GM23248 (cell line): ENCODE results near the gene ZBTB46. TPM values are rescaled to one million over a fixed set of nuclear protein-coding genes. Genes with fewer than 3 reads are reported as not detected.

Source experiments
- DNase-seq: peaks from one replicate; pipeline ENCODE4 v3.0.0-alpha.2; 2015
- H2AFZ ChIP-seq: fragments of 200-600 bp; sonication (generic); 2 replicates; pipeline ENCODE4 v1.6.1; 2016; ENCODE audit warnings: antibody characterized with exemption
- H3F3A ChIP-seq: fragments of 200-600 bp; sonication (generic); 2 replicates; pipeline ENCODE4 v1.6.1; 2016; ENCODE audit warnings: mild to moderate bottlenecking, antibody characterized with exemption, mixed run types; ENCODE audit not compliant: insufficient read depth
- H3K27ac ChIP-seq: fragments of 200-600 bp; sonication (generic); 2 replicates; pipeline ENCODE4 v1.5.1; 2016; ENCODE audit warnings: mild to moderate bottlenecking
- H3K27me3 ChIP-seq: fragments of 200-600 bp; sonication (generic); replicated peaks from 2 replicates; pipeline ENCODE4 v1.6.1; 2016; ENCODE audit warnings: mild to moderate bottlenecking; ENCODE audit not compliant: insufficient read depth
- H3K36me3 ChIP-seq: fragments of 200-600 bp; sonication (generic); 2 replicates; pipeline ENCODE4 v1.6.1; 2016; ENCODE audit warnings: low read depth, mild to moderate bottlenecking
- H3K4me1 ChIP-seq: fragments of 200-600 bp; sonication (generic); 2 replicates; pipeline ENCODE4 v1.6.1; 2016; ENCODE audit warnings: mild to moderate bottlenecking; ENCODE audit not compliant: insufficient read depth
- H3K4me2 ChIP-seq: fragments of 200-600 bp; sonication (generic); one replicate; pipeline ENCODE4 v1.6.1; 2016; ENCODE audit warnings: mild to moderate bottlenecking; ENCODE audit not compliant: unreplicated experiment
- H3K4me3 ChIP-seq: fragments of 200-600 bp; sonication (generic); 2 replicates; pipeline ENCODE4 v1.5.1; 2016; ENCODE audit warnings: mild to moderate bottlenecking
- H3K79me2 ChIP-seq: fragments of 200-600 bp; sonication (generic); 2 replicates; pipeline ENCODE4 v1.6.1; 2016; ENCODE audit warnings: mild to moderate bottlenecking; ENCODE audit not compliant: insufficient read depth
- H3K9ac ChIP-seq: fragments of 200-600 bp; sonication (generic); 2 replicates; pipeline ENCODE4 v1.6.1; 2016; ENCODE audit warnings: mild to moderate bottlenecking
- H3K9me2 ChIP-seq: fragments of 200-600 bp; sonication (generic); 2 replicates; pipeline ENCODE4 v1.6.1; 2016; ENCODE audit warnings: mixed run types, mild to moderate bottlenecking, moderate library complexity; ENCODE audit not compliant: insufficient read depth
- H3K9me3 ChIP-seq: fragments of 200-600 bp; sonication (generic); one replicate; pipeline ENCODE4 v1.6.1; 2017; ENCODE audit warnings: low read depth
- H4K20me1 ChIP-seq: fragments of 200-600 bp; sonication (generic); 2 replicates; pipeline ENCODE4 v1.6.0; 2016; ENCODE audit not compliant: insufficient read depth
- EZH2 ChIP-seq: fragments of 200-600 bp; sonication (generic); IDR thresholded peaks from 2 replicates; pipeline ENCODE4 v1.6.1; 2018; ENCODE audit warnings: antibody characterized with exemption, mild to moderate bottlenecking; ENCODE audit not compliant: insufficient read depth, poor library complexity, severe bottlenecking
- EZH2phosphoT487 ChIP-seq: fragments of 200-600 bp; sonication (generic); IDR thresholded peaks from 2 replicates; pipeline ENCODE4 v1.6.1; 2018; ENCODE audit warnings: antibody characterized with exemption, moderate library complexity, mild to moderate bottlenecking, low read depth; ENCODE audit not compliant: insufficient read depth
- WGBS, 2 experiments: methylation state at CpG; one replicate each; pipeline ENCODE4 v1.1.6; 2015 to 2017; ENCODE audit warnings: low lambda C conversion rate in 2 of 2, low coverage in 1 of 2; ENCODE audit errors: missing lambda C conversion rate in 2 of 2; 5-methylcytosine and 5-hydroxymethylcytosine counted together
- in situ Hi-C: fragments of 300-500 bp; cut with MboI; formaldehyde crosslinking; loops from 2 replicates; pipeline ENCODE4 v1.15.0; 2020
- polyA plus RNA-seq: library from polyadenylated mRNA; unstranded; fragments of >200 nt; fragmentation: Nextera tagmentation; extraction: Ambion mirVana; gene quantifications from 2 replicates; pipeline ENCODE4 v1.2.1, GENCODE V29; 2016
- total RNA-seq: library from RNA; depleted of rRNA; stranded (reverse); fragments of >200 nt; shearing (Covaris generic); gene quantifications from 2 replicates; pipeline ENCODE4 v1.2.3, GENCODE V29; 2014

ZBTB46 gene
- total and polyA plus RNA-seq, 2 experiments from 2014 or later, result 0.33 to 1.9 TPM

DNA sequence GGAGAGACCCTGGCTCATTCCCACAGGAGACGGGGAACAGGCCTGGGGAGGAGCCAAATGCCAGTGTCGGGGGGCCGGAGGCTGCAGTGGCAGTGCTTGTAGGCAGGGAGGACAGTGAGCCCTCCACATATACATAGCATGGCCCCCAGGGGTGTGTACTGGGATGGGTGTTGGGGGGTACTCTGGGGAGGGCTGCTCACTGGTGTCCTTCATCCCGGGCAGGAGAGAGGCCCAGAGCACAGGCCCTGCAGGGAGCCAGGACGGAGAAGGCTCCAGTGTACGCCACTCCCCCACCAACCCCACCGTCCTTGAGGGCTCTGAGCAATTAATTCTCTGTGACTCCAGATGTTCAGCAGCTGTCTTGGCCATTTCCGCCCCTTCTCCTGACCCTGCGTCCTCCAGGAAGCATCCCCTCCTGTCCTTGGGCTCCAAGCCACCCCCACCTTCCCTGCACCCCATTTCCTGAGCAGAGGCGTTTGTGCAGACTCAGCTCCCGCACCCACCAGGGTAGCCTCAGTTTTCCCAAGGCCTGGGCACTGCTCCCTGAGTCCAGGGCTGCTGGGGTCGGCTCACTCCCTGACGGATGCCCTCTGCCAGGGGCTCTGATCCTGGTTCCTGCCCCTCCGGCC lies 26.8 kb upstream of the ZBTB46 start:
- in situ Hi-C loops, result no loop called here
- Histone ChIP-seq H3K36me3 (no peaks in the 10 kb centered on the region), H4K20me1 (no peaks in the 10 kb centered on the region), H2AFZ (no peak overlapping the region), H3K4me1 (peaks cover 10% of the 10 kb centered on the region), H3K79me2 (no peaks in the 10 kb centered on the region), H3F3A (no peaks in the 10 kb centered on the region; the same call in 1 of the 2 replicates), H3K9me2 (no peaks in the 10 kb centered on the region), H3K27ac (no peak overlapping the region), H3K27me3 (peaks cover 10% of the 10 kb centered on the region; the same call in 1 of the 2 replicates), H3K4me3 (no peak overlapping the region), H3K9ac (no peak overlapping the region), H3K4me2 (no peak overlapping the region), H3K9me3 (no peaks in the 10 kb centered on the region)
- 9 to 18% methylated on average over 10 to 14 of the region's 14 CpGs for WGBS, 2 experiments
- no peak for TF ChIP-seq EZH2phosphoT487
- no peak for TF ChIP-seq EZH2
- DNase-seq, result peak; percentile 19

DNA sequence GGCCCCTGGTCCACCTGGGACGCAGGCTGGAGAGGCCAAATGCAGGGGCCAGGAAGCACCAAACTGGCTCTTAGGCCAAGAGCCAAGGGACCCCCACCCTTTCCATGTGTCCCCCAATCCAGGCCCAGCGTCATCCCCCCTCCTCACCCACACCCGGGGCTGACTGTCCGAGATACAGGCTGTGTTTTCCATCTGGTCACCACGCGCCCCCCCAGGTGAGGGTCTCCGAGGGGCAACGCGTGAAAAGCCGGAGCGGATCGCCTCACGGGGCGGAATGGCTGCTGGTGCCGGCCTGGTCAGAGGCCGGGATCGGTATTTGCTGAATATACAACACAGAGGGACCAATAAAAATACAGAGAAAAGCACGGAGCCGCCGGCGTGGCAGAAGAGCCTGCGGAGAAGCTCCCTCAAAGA lies 25.0 kb upstream of the ZBTB46 start:
- H3K4me1 ChIP-seq, result peaks cover 10% of the 10 kb centered on the region
- H3K9ac ChIP-seq, result no peak overlapping the region
- no peak overlapping the region for H3K27ac ChIP-seq
- H3K4me3 ChIP-seq, result no peak overlapping the region
- H3F3A ChIP-seq, result no peaks in the 10 kb centered on the region; the same call in 1 of the 2 replicates
- TF ChIP-seq EZH2phosphoT487 (no peak), EZH2 (no peak)
- no peaks in the 10 kb centered on the region for H3K9me3 ChIP-seq
- no peak overlapping the region for H2AFZ ChIP-seq
- 15 to 19% methylated on average over 22 of the region's 22 CpGs for WGBS, 2 experiments
- H3K36me3 ChIP-seq, result no peaks in the 10 kb centered on the region
- no peak overlapping the region for H3K4me2 ChIP-seq
- no peak for DNase-seq
- H3K27me3 ChIP-seq, result peaks cover 10% of the 10 kb centered on the region; the same call in 1 of the 2 replicates
- no peaks in the 10 kb centered on the region for H4K20me1 ChIP-seq
- H3K9me2 ChIP-seq, result no peaks in the 10 kb centered on the region
- H3K79me2 ChIP-seq, result no peaks in the 10 kb centered on the region
- in situ Hi-C loops, result no loop called here

DNA sequence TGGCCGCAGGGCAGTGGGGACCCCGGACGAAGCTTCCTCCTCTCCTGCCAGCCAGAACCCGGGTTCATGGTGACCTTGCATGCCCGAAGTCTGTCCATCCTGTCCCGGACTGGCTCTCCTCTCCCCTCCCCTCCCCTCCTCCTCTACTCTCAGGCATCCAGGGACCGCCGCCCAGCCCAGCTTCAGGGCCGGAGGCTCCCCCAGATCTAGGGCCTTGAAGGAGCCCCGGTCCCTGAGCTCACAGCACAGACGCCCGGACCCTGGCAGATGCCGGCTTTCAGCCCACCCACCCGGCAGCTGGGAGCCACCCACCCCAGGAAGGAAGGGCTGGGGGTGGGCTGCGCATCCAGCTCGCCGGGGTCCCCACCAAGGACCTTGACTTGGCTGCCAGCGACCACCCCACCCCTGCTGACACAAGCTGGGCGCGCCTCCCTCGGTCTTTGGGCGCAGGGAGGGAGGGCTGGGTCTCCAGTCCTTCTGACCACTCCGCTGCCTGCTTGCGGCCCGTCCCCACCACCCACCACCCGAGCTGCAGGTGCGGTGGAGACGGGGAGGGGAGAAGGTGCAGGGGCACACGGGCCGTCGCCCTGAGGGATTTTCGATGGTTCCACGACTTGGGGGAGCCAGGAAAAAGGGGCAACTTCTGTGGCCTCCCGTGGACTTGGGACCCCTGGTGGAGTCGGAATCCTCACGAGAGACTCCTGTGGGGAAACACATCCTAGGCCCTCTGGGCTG lies 24.5 kb upstream of the ZBTB46 start:
- TF ChIP-seq EZH2 (peak; percentile 43), EZH2phosphoT487 (no peak)
- Histone ChIP-seq H3K9me2 (no peaks in the 10 kb centered on the region), H3K79me2 (no peaks in the 10 kb centered on the region), H3K27me3 (peaks cover 10% of the 10 kb centered on the region; the same call in 1 of the 2 replicates), H3K9ac (no peak overlapping the region), H2AFZ (no peak overlapping the region), H4K20me1 (no peaks in the 10 kb centered on the region), H3K4me2 (peak overlapping the region; percentile 56), H3K4me1 (peaks cover 10% of the 10 kb centered on the region), H3K9me3 (no peaks in the 10 kb centered on the region), H3K27ac (no peak overlapping the region), H3K36me3 (no peaks in the 10 kb centered on the region), H3K4me3 (peak overlapping the region; percentile 47), H3F3A (no peaks in the 10 kb centered on the region; the same call in 1 of the 2 replicates)
- 6 to 11% methylated on average over 17 to 33 of the region's 36 CpGs for WGBS, 2 experiments
- peak; percentile 22 for DNase-seq
- in situ Hi-C loops, result no loop called here

DNA sequence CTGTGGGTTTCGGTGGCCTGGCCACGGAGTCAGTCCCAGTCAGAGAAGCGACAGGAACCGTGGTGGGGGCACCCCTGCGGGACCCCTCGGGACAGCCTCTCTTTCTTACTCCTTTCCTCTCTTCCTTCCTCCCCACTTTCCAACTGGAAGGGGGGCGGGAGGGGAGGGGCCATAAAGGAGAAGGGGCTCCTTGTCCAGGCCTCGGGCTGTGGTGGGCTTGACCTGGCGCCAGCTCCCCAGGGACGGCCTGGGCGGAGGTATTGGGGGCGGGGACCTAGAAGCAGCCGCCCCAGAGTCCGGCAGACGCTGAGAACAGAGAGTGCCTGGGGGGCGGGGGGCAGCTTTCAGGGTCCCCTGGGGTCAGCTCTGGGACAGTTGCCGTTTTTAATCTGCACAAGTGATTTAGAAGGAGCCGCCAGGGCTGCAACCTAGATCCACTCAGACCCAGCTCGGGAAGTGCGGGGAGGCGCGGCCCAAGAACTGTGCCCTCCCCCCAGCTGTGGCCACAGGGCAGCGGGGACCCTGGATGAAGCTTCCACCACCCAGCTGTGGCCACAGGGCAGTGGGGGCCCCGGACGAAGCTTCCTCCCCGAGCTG lies 23.8 kb upstream of the ZBTB46 start:
- H2AFZ ChIP-seq, result no peak overlapping the region
- H3K27me3 ChIP-seq, result peaks cover 10% of the 10 kb centered on the region; the same call in 1 of the 2 replicates
- H3K27ac ChIP-seq, result no peak overlapping the region
- H3K4me1 ChIP-seq, result peaks cover 10% of the 10 kb centered on the region
- WGBS, 2 experiments, result 2 to 3% methylated on average over 12 to 26 of the region's 26 CpGs
- H4K20me1 ChIP-seq, result no peaks in the 10 kb centered on the region
- no peaks in the 10 kb centered on the region; the same call in 1 of the 2 replicates for H3F3A ChIP-seq
- peak overlapping the region; percentile 56 for H3K4me2 ChIP-seq
- peak overlapping the region; percentile 47 for H3K4me3 ChIP-seq
- no peaks in the 10 kb centered on the region for H3K9me2 ChIP-seq
- H3K36me3 ChIP-seq, result no peaks in the 10 kb centered on the region
- no peaks in the 10 kb centered on the region for H3K79me2 ChIP-seq
- in situ Hi-C loops, result no loop called here
- TF ChIP-seq EZH2 (no peak), EZH2phosphoT487 (no peak)
- DNase-seq, result peak; percentile 41
- H3K9ac ChIP-seq, result no peak overlapping the region
- no peaks in the 10 kb centered on the region for H3K9me3 ChIP-seq
